Endothelial cell of umbilical vein (primary cell): ENCODE results near the gene NFILZ. TPM values are rescaled to one million over a fixed set of nuclear protein-coding genes. Genes with fewer than 3 reads are reported as not detected.

Experiments
- BruUV-seq: library from RNA; stranded (reverse); fragments of 400-500 nt; replicated peaks from 2 replicates; lab custom pipeline; 2021; lab: Mats Ljungman, UMichigan
- CTCF ChIA-PET: fragments of 300-600, 350-600 bp; sonication (Branson Sonifier 250); formaldehyde crosslinking; loops from one replicate; lab custom pipeline; 2021; ENCODE audit warnings: antibody characterized with exemption, inconsistent platforms; lab: Charles Lee
- POLR2A ChIA-PET: fragments of 300-600, 350-600 bp; sonication (Branson Sonifier 250); formaldehyde crosslinking; loops from one replicate; lab custom pipeline; 2021; ENCODE audit warnings: antibody characterized with exemption, inconsistent platforms; lab: Charles Lee
- DNase-seq: peaks from one replicate; pipeline ENCODE4 v3.0.0-alpha.2; 2011; ENCODE audit warnings: low read depth, low spot score
- FAIRE-seq: peaks from 2 replicates; lab custom pipeline; 2011; peaks lifted over from hg19 to GRCh38; lab: Jason Lieb, UNC
- H2AFZ ChIP-seq: 2 replicates; pipeline ENCODE4 v1.6.0; 2012; ENCODE audit warnings: low read depth, low read length, control low read depth, inconsistent platforms
- H3K27ac ChIP-seq: 2 replicates; pipeline ENCODE4 v1.5.1; 2011; ENCODE audit warnings: low read depth, mild to moderate bottlenecking, control low read depth, low read length, moderate library complexity; ENCODE audit not compliant: insufficient read depth
- H3K27me3 ChIP-seq, 2 experiments: 2 replicates each; pipeline versions ENCODE4 v1.6.0 to v1.6.1; 2011; ENCODE audit warnings: low read length in 2 of 2, mixed read lengths in 1 of 2; ENCODE audit not compliant: control insufficient read depth in 2 of 2, insufficient read depth in 2 of 2
- H3K36me3 ChIP-seq, 2 experiments: 2 replicates in 1 of 2; 3 replicates in 1 of 2; pipeline ENCODE4 v1.5.1; 2011; ENCODE audit warnings: low read length in 2 of 2, mild to moderate bottlenecking in 1 of 2, moderate library complexity in 1 of 2; ENCODE audit not compliant: control insufficient read depth in 2 of 2, insufficient read depth in 2 of 2; ENCODE audit errors: extremely low read depth in 1 of 2
- H3K4me1 ChIP-seq: 3 replicates; pipeline ENCODE4 v1.5.1; 2011; ENCODE audit warnings: mild to moderate bottlenecking, low read length; ENCODE audit not compliant: control insufficient read depth, insufficient read depth; ENCODE audit errors: extremely low read depth
- H3K4me2 ChIP-seq: 2 replicates; pipeline ENCODE4 v1.6.1; 2011; ENCODE audit warnings: low read length, control low read depth, mixed read lengths; ENCODE audit not compliant: insufficient read depth
- H3K4me3 ChIP-seq, 3 experiments: fragments of 200-600 bp in 1 of 3; sonication (generic), shearing (Covaris generic) in 1 of 3; replicated peaks in 1 of 3; 2 replicates each; pipeline ENCODE4 v1.5.1; 2011 to 2016; ENCODE audit warnings: control low read depth in 3 of 3, low read length in 3 of 3, mild to moderate bottlenecking in 2 of 3, inconsistent platforms in 1 of 3, low read depth in 1 of 3, moderate library complexity in 1 of 3; ENCODE audit not compliant: insufficient read depth in 1 of 3
- H3K79me2 ChIP-seq: 2 replicates; pipeline ENCODE4 v1.6.0; 2012; ENCODE audit warnings: low read length, inconsistent platforms; ENCODE audit not compliant: control insufficient read depth, insufficient read depth
- H3K9ac ChIP-seq: replicated peaks from 2 replicates; pipeline ENCODE3; 2011; ENCODE audit warnings: low read length, control low read depth; ENCODE audit not compliant: insufficient read depth; ENCODE audit errors: extremely low read depth
- H3K9me1 ChIP-seq: replicated peaks from 3 replicates; pipeline ENCODE4 v1.6.0; 2011; ENCODE audit warnings: mild to moderate bottlenecking, low read length; ENCODE audit not compliant: control insufficient read depth, insufficient read depth; ENCODE audit errors: extremely low read depth
- H3K9me3 ChIP-seq: replicated peaks from 2 replicates; pipeline ENCODE4 v1.5.1; 2012; ENCODE audit warnings: low read length, inconsistent platforms; ENCODE audit not compliant: control insufficient read depth, insufficient read depth
- H4K20me1 ChIP-seq: replicated peaks from 2 replicates; pipeline ENCODE3; 2011; ENCODE audit warnings: mild to moderate bottlenecking, low read length; ENCODE audit not compliant: control insufficient read depth, insufficient read depth; ENCODE audit errors: extremely low read depth
- CTCF ChIP-seq, 2 donors: IDR thresholded peaks; 1 replicate in 1 of 2; 2 replicates in 1 of 2; pipeline ENCODE4 v1.5.1; 2011; ENCODE audit warnings: low read length in 2 of 2, mild to moderate bottlenecking in 2 of 2, moderate library complexity in 2 of 2, control low read depth in 1 of 2, inconsistent platforms in 1 of 2, low read depth in 1 of 2; ENCODE audit not compliant: insufficient read depth in 1 of 2; ENCODE audit errors: extremely low read depth in 1 of 2
- EZH2 ChIP-seq: IDR thresholded peaks from 2 replicates; pipeline ENCODE4 v1.6.1; 2012; ENCODE audit warnings: borderline replicate concordance, low read depth, mild to moderate bottlenecking, moderate library complexity, low read length, inconsistent platforms; ENCODE audit not compliant: severe bottlenecking
- FOS ChIP-seq: IDR thresholded peaks from 2 replicates; pipeline ENCODE4 v1.6.1; 2011; ENCODE audit warnings: mild to moderate bottlenecking, low read length, moderate library complexity, borderline replicate concordance; ENCODE audit not compliant: insufficient read depth
- GATA2 ChIP-seq: IDR thresholded peaks from 2 replicates; pipeline ENCODE4 v1.7.0; 2011; ENCODE audit warnings: low read depth, mild to moderate bottlenecking, moderate library complexity, mixed read lengths, low read length; ENCODE audit not compliant: insufficient read length, insufficient read depth
- JUN ChIP-seq: IDR thresholded peaks from 2 replicates; pipeline ENCODE4 v1.6.1; 2011; ENCODE audit warnings: borderline replicate concordance, low read depth; ENCODE audit not compliant: insufficient read length, insufficient read depth
- MAX ChIP-seq: IDR thresholded peaks from 2 replicates; pipeline ENCODE4 v1.6.1; 2011; ENCODE audit not compliant: insufficient read depth, insufficient read length
- MYC ChIP-seq: IDR thresholded peaks from one replicate; pipeline ENCODE4 v1.6.1; 2011; ENCODE audit warnings: mild to moderate bottlenecking, low read depth, low read length
- POLR2A ChIP-seq: IDR thresholded peaks from 2 replicates; pipeline ENCODE4 v1.6.1; 2012; ENCODE audit warnings: low read depth, mild to moderate bottlenecking, control low read depth, low read length
- POLR2AphosphoS5 ChIP-seq: IDR thresholded peaks from 2 replicates; pipeline ENCODE4 v1.6.1; 2012; ENCODE audit warnings: low read depth, mild to moderate bottlenecking, control low read depth, low read length, moderate library complexity; ENCODE audit not compliant: insufficient read depth
- dilution Hi-C: fragments of 300-500 bp; cut with MboI; formaldehyde crosslinking; loops from one replicate; pipeline ENCODE4 v1.15.0; 2019; ENCODE audit warnings: low sequenced_read_pairs; ENCODE audit not compliant: extremely low pct_ligation_motif_present
- intact Hi-C: fragments of 100-400 bp; cut with micrococcal nuclease; formaldehyde crosslinking; loops from one replicate; pipeline ENCODE4 v1.10.0; 2022
- polyA plus RNA-seq, 4 experiments: library from polyadenylated mRNA; depleted of rRNA in 3 of 4; stranded (reverse) in 3 of 4; unstranded in 1 of 4; fragments of >200 nt; gene quantifications; 2 replicates each; pipeline versions ENCODE4 v1.2.1 to v1.2.3, GENCODE V29; 2011 to 2012; ENCODE audit warnings: missing spikeins in 1 of 4
- total RNA-seq: library from RNA; stranded (reverse); gene quantifications from 2 replicates; pipeline ENCODE4 v1.2.3, GENCODE V29; 2021

NFILZ gene
- total and polyA plus RNA-seq, 2 donors (not counting 3 experiments of a cell fraction or from before 2014, with no cell fraction given): not detected

GRCh38 chr19:8584965-8585893 is 45.2 kb upstream of the NFILZ start:
- H3K4me2 ChIP-seq: no peak overlapping the region
- no peaks in the 10 kb centered on the region for H4K20me1 ChIP-seq
- no peaks in the 10 kb centered on the region for H3K79me2 ChIP-seq
- CTCF ChIA-PET: interaction anchor here (1.6 kb wide), 1 partner anchor 28 kb away, joined by 3 read pairs; no protein-coding TSS in a partner anchor
- no peak overlapping the region for H3K9ac ChIP-seq
- no TSS peak for BruUV-seq
- no peak overlapping the region for H3K27ac ChIP-seq
- no peaks in the 10 kb centered on the region for H3K9me1 ChIP-seq
- no peaks in the 10 kb centered on the region for H3K9me3 ChIP-seq
- intact Hi-C loops (loop anchor here (5.0 kb wide), 1 partner anchor 32 kb away; no protein-coding TSS in a partner anchor), dilution Hi-C loops (no loop called here)
- no peaks in the 10 kb centered on the region for H3K36me3 ChIP-seq
- FAIRE-seq: no peak
- no peak for TF ChIP-seq MYC
- no peak for TF ChIP-seq GATA2
- no peak for TF ChIP-seq MAX
- no peak for TF ChIP-seq CTCF (IDR thresholded peaks at IDR 0.05; ENCODE audit: extremely low read depth in 1 of 2, insufficient read depth in 1 of 2, low read depth in 1 of 2, low read length in 2 of 2)
- no peak for TF ChIP-seq POLR2AphosphoS5
- TF ChIP-seq JUN: no peak
- TF ChIP-seq POLR2A: no peak
- no peak for TF ChIP-seq EZH2
- TF ChIP-seq FOS: no peak
- no peak overlapping the region for H2AFZ ChIP-seq
- POLR2A ChIA-PET: no interaction called here
- no peaks in the 10 kb centered on the region for H3K4me1 ChIP-seq
- no peak for DNase-seq
- no peak overlapping the region for H3K4me3 ChIP-seq
- H3K27me3 ChIP-seq: no peaks in the 10 kb centered on the region
